A549 (cell line): ENCODE data around the gene MAP3K15. TPM values are rescaled to one million over a fixed set of nuclear protein-coding genes. Genes with fewer than 3 reads are reported as not detected.

Experiments
- ATAC-seq, 2 experiments: fragments of 200-7000 bp in 1 of 2; fragments of >200 bp in 1 of 2; cut with Nextera tagmentation in 1 of 2; cut with Tn5 transposase in 1 of 2; 3 replicates each; pipeline versions ENCODE4 v1.8.0 to v1.9.1; 2018 to 2020; ENCODE audit warnings: mild to moderate bottlenecking in 1 of 2, moderate library complexity in 1 of 2
- CTCF ChIA-PET: fragments of 300-600 bp; sonication (Branson Sonifier 250); formaldehyde crosslinking; extraction: SDS; loops from one replicate; lab custom pipeline; 2021; ENCODE audit warnings: antibody characterized with exemption, inconsistent platforms; lab: Yijun Ruan, JAX
- POLR2A ChIA-PET: fragments of 350-600 bp; formaldehyde crosslinking; extraction: SDS; loops from one replicate; lab custom pipeline; 2021; ENCODE audit warnings: antibody characterized with exemption, inconsistent platforms; lab: Yijun Ruan, JAX
- DNase-seq, 2 experiments: peaks; one replicate each; pipeline versions ENCODE4 v3.0.0 to v3.0.0-alpha.2; 2011 to 2016; ENCODE audit warnings: low read depth in 1 of 2, low spot score in 1 of 2
- FAIRE-seq: peaks from 2 replicates; lab custom pipeline; 2011; peaks lifted over from hg19 to GRCh38; lab: Jason Lieb, UNC
- H3K27ac ChIP-seq, 2 experiments: fragments of >200 bp; sonication (Bioruptor Twin); formaldehyde crosslinking; 3 replicates each; pipeline ENCODE4 v1.5.1; 2016 to 2017
- H3K4me1 ChIP-seq: fragments of >200 bp; sonication (Bioruptor Twin); formaldehyde crosslinking; 3 replicates; pipeline ENCODE4 v1.6.1; 2016
- H3K4me2 ChIP-seq: fragments of >200 bp; sonication (Bioruptor Twin); formaldehyde crosslinking; 3 replicates; pipeline ENCODE4 v1.6.1; 2016
- H3K4me3 ChIP-seq: fragments of >200 bp; sonication (Bioruptor Twin); formaldehyde crosslinking; 3 replicates; pipeline ENCODE4 v1.5.1; 2016
- H3K9me3 ChIP-seq: fragments of >200 bp; sonication (Bioruptor Twin); formaldehyde crosslinking; 3 replicates; pipeline ENCODE4 v1.6.1; 2016
- ATOH8 ChIP-seq: fragments of 250-450 bp; sonication (Bioruptor Pico); IDR thresholded peaks from 2 replicates; pipeline ENCODE4 v1.5.0; 2020; ENCODE audit warnings: low read depth, mild to moderate bottlenecking, moderate library complexity
- BCL3 ChIP-seq: fragments of >200 bp; sonication (Bioruptor Twin); formaldehyde crosslinking; IDR thresholded peaks from 3 replicates; pipeline ENCODE4 v1.6.1; 2016
- CBX2 ChIP-seq: fragments of 200-600 bp; sonication (generic); IDR thresholded peaks from 2 replicates; pipeline ENCODE4 v1.6.1; 2016; ENCODE audit warnings: low read depth, mild to moderate bottlenecking, borderline replicate concordance
- CEBPB ChIP-seq, 2 experiments: fragments of >200 bp in 1 of 2; sonication (Bioruptor Twin) in 1 of 2; formaldehyde crosslinking in 1 of 2; IDR thresholded peaks; 2 replicates each; pipeline ENCODE4 v1.6.1; 2012 to 2016
- CHD2 ChIP-seq: fragments of 150-350 bp; IDR thresholded peaks from 2 replicates; pipeline ENCODE4 v1.6.1; 2014; ENCODE audit warnings: low read length; ENCODE audit not compliant: partially characterized antibody
- E2F6 ChIP-seq: IDR thresholded peaks from 2 replicates; pipeline ENCODE4 v1.6.1; 2012; ENCODE audit warnings: low read depth, borderline replicate concordance
- EHMT2 ChIP-seq: fragments of 200-600 bp; sonication (generic); IDR thresholded peaks from 2 replicates; pipeline ENCODE4 v1.6.1; 2016; ENCODE audit warnings: antibody characterized with exemption, low read depth, mild to moderate bottlenecking, moderate library complexity
- ESRRA ChIP-seq: fragments of 150-350 bp; IDR thresholded peaks from 2 replicates; pipeline ENCODE4 v1.6.1; 2014; ENCODE audit warnings: mild to moderate bottlenecking, low read length, borderline replicate concordance
- FOSB ChIP-seq: fragments of 250-450 bp; sonication (Bioruptor Pico); IDR thresholded peaks from 2 replicates; pipeline ENCODE4 v1.5.0; 2020; ENCODE audit warnings: mild to moderate bottlenecking, moderate library complexity
- FOSL2 ChIP-seq, 2 experiments: fragments of 450-650 bp in 1 of 2; fragments of >200 bp in 1 of 2; sonication (Bioruptor Twin) in 1 of 2; formaldehyde crosslinking; IDR thresholded peaks; 2 replicates each; pipeline versions ENCODE4 v1.5.0 to v1.6.1; 2016 to 2020; ENCODE audit warnings: mild to moderate bottlenecking in 1 of 2, moderate library complexity in 1 of 2
- FOXS1 ChIP-seq: fragments of 250-450 bp; sonication (Bioruptor Pico); IDR thresholded peaks from 2 replicates; pipeline ENCODE4 v1.5.0; 2020; ENCODE audit warnings: mild to moderate bottlenecking, moderate library complexity
- HDAC2 ChIP-seq: fragments of 200-600 bp; sonication (generic); IDR thresholded peaks from 2 replicates; pipeline ENCODE4 v1.6.1; 2016
- HOXA7 ChIP-seq: fragments of 250-450 bp; sonication (Bioruptor Pico); IDR thresholded peaks from 2 replicates; pipeline ENCODE4 v1.5.0; 2020; ENCODE audit warnings: mild to moderate bottlenecking, moderate library complexity
- HOXB13 ChIP-seq: fragments of 250-450 bp; sonication (Bioruptor Pico); IDR thresholded peaks from 2 replicates; pipeline ENCODE4 v1.5.0; 2020; ENCODE audit warnings: low read depth, mild to moderate bottlenecking, moderate library complexity
- HOXB5 ChIP-seq: fragments of 250-450 bp; sonication (Bioruptor Pico); IDR thresholded peaks from 2 replicates; pipeline ENCODE4 v1.5.0; 2020; ENCODE audit warnings: mild to moderate bottlenecking, moderate library complexity
- JUN ChIP-seq, 2 experiments: fragments of >200 bp; sonication (Bioruptor Twin); formaldehyde crosslinking; IDR thresholded peaks; 2 replicates in 1 of 2; 3 replicates in 1 of 2; pipeline ENCODE4 v1.6.1; 2016 to 2017
- KDM1A ChIP-seq: fragments of 200-600 bp; sonication (generic); IDR thresholded peaks from 2 replicates; pipeline ENCODE4 v1.6.1; 2016; ENCODE audit warnings: low read depth, mild to moderate bottlenecking
- MAFK ChIP-seq: fragments of 450-650 bp; IDR thresholded peaks from 2 replicates; pipeline ENCODE4 v1.6.1; 2014; ENCODE audit not compliant: partially characterized antibody
- MYC ChIP-seq: IDR thresholded peaks from 2 replicates; pipeline ENCODE4 v1.6.1; 2012; ENCODE audit warnings: mild to moderate bottlenecking, inconsistent platforms, low read length, improper control_type of control experiment, borderline replicate concordance
- NPAS2 ChIP-seq: fragments of 250-450 bp; sonication (Bioruptor Pico); IDR thresholded peaks from 2 replicates; pipeline ENCODE4 v1.8.0; 2022; ENCODE audit warnings: mild to moderate bottlenecking, moderate library complexity, borderline replicate concordance
- PBX3 ChIP-seq: IDR thresholded peaks from 2 replicates; pipeline ENCODE4 v1.6.1; 2012
- POLR2A ChIP-seq: IDR thresholded peaks from 2 replicates; pipeline ENCODE4 v1.6.1; 2012; ENCODE audit warnings: mild to moderate bottlenecking, low read length
- POLR2AphosphoS2 ChIP-seq: conservative IDR thresholded peaks from 2 replicates; pipeline ENCODE4 v1.6.1; 2012; ENCODE audit warnings: low read length, improper control_type of control experiment, inconsistent platforms
- RARB ChIP-seq: fragments of 250-450 bp; sonication (Bioruptor Pico); IDR thresholded peaks from 2 replicates; pipeline ENCODE4 v1.8.0; 2021; ENCODE audit warnings: mild to moderate bottlenecking, moderate library complexity
- RCOR1 ChIP-seq: fragments of 150-350 bp; IDR thresholded peaks from 2 replicates; pipeline ENCODE4 v1.6.1; 2014; ENCODE audit warnings: antibody characterized with exemption, low read length, low read depth
- SMC3 ChIP-seq: fragments of >200 bp; sonication (Bioruptor Twin); formaldehyde crosslinking; IDR thresholded peaks from 3 replicates; pipeline ENCODE4 v1.6.1; 2018; ENCODE audit warnings: inconsistent platforms
- SREBF2 ChIP-seq: fragments of 450-650 bp; IDR thresholded peaks from 2 replicates; pipeline ENCODE4 v1.6.1; 2014; ENCODE audit warnings: mild to moderate bottlenecking, moderate library complexity
- TFCP2L1 ChIP-seq: fragments of 250-450 bp; sonication (Bioruptor Pico); IDR thresholded peaks from 2 replicates; pipeline ENCODE4 v1.5.0; 2021; ENCODE audit warnings: mild to moderate bottlenecking
- USF2 ChIP-seq: fragments of 450-650 bp; IDR thresholded peaks from 2 replicates; pipeline ENCODE4 v1.6.1; 2014; ENCODE audit warnings: antibody characterized with exemption
- ZSCAN20 ChIP-seq: fragments of 250-450 bp; sonication (Bioruptor Pico); IDR thresholded peaks from 2 replicates; pipeline ENCODE4 v1.8.0; 2022; ENCODE audit warnings: mild to moderate bottlenecking, moderate library complexity
- WGBS: methylation state at CpG from one replicate; pipeline ENCODE4 v1.1.6; 2017; ENCODE audit errors: missing lambda C conversion rate; 5-methylcytosine and 5-hydroxymethylcytosine counted together
- polyA plus RNA-seq, 4 experiments: library from polyadenylated mRNA; depleted of rRNA in 3 of 4; stranded (reverse); fragments of >200 nt; fragmentation: RNase III in 1 of 4; extraction: RNeasy Plus Mini Kit Qiagen cat#74134 plus additional on column Dnase treatment in 1 of 4; gene quantifications; 2 replicates in 3 of 4; 3 replicates in 1 of 4; pipeline ENCODE4 v1.2.3, GENCODE V29; 2011 to 2017
- TF ChIP-seq, protein P1 (sequence below): fragments of 250-450 bp; sonication (Bioruptor Pico); IDR thresholded peaks from 2 replicates; pipeline ENCODE4 v1.5.0; 2021; ENCODE audit warnings: mild to moderate bottlenecking, moderate library complexity, borderline replicate concordance

The MAP3K15 gene
- polyA plus RNA-seq, 2 of the 4 experiments (the other 2 are of a cell fraction): 2.3 to 5.7 TPM

DNA sequence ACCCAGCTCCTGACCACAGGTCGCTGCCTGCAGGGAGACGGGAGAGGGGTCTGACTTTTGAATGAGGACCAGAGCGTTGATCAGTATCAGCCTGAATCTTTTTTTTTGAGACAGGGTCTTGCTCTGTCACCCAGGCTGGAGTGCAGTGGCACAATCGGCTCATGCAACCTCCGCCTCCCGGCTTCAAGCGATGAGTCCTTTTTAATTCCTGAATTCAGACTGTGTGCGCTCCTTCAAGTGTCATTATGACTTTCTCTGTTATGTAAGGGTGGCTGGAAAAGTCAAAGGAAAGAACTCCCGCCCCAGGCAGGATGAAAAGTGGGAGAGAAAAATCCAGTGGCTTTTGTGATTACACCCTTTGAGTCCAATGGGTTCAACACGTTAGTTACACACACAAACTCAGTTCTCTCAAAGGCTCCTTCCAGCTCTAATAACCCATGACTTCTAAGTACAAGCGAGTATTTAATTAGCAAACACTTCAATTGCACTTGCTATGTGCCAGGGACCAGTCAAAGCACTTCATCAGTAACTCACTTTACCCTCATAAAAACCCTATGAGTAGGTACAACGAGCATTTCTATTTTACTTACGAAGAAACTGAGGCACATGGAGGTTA lies 127.1 kb downstream of the MAP3K15 start:
- no peak for DNase-seq
- ChIA-PET CTCF (interaction anchor here (0.5 to 2.4 kb wide), 3 partner anchors 16 to 93 kb away, joined by 3 to 5 read pairs (median 3); no protein-coding TSS in a partner anchor), POLR2A (no interaction called here)
- 90% methylated on average over 13 of the region's 13 CpGs for WGBS
- Histone ChIP-seq H3K27ac (no peak overlapping the region), H3K4me2 (no peak overlapping the region), H3K9me3 (no peaks in the 10 kb centered on the region), H3K4me3 (no peak overlapping the region), H3K4me1 (no peaks in the 10 kb centered on the region)
- FAIRE-seq: no peak
- TF ChIP-seq ATOH8 (CRISPR knock-in tag) (no peak), JUN (IDR thresholded peaks at IDR 0.05) (no peak), TFCP2L1 (CRISPR knock-in tag) (no peak), MYC (no peak), E2F6 (no peak), RCOR1 (no peak), CEBPB (IDR thresholded peaks at IDR 0.05) (no peak), FOSB (CRISPR knock-in tag) (no peak), MAFK (no peak), SREBF2 (no peak), SMC3 (no peak), NPAS2 (CRISPR knock-in tag) (no peak), BCL3 (no peak), ESRRA (no peak), USF2 (no peak), ZSCAN20 (CRISPR knock-in tag) (no peak), FOXS1 (CRISPR knock-in tag) (no peak), KDM1A (no peak)
- TF ChIP-seq, protein P1, sequence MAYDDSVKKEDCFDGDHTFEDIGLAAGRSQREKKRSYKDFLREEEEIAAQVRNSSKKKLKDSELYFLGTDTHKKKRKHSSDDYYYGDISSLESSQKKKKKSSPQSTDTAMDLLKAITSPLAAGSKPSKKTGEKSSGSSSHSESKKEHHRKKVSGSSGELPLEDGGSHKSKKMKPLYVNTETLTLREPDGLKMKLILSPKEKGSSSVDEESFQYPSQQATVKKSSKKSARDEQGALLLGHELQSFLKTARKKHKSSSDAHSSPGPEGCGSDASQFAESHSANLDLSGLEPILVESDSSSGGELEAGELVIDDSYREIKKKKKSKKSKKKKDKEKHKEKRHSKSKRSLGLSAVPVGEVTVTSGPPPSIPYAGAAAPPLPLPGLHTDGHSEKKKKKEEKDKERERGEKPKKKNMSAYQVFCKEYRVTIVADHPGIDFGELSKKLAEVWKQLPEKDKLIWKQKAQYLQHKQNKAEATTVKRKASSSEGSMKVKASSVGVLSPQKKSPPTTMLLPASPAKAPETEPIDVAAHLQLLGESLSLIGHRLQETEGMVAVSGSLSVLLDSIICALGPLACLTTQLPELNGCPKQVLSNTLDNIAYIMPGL (CRISPR knock-in tag): no peak
- ATAC-seq: no peak

DNA sequence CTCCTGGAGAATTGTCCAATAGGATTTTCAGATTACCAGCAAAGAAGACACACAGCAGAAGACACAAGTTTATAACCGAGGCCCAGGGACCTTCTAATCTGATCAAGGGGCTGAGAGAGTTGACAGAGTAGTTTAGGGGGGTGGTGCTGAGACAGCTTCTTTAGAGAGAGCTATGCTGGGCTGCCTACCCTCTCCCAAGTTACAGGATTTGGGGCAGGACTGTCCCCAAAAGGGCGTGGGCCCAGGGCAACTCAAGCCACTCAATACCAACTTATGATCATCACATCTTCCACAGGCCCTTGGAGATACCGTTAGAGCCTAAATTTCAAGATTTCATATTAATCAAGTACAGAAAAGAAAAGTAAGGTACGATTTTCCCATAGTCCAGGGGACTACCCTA lies 128.6 kb downstream of the MAP3K15 start:
- H3K27ac ChIP-seq: no peak overlapping the region
- WGBS: 68% methylated on average over 4 of the region's 4 CpGs
- FAIRE-seq (no peak), DNase-seq (no peak), ATAC-seq (no peak)
- ChIA-PET POLR2A (no interaction called here), CTCF (interaction anchor here (2.4 kb wide), 1 partner anchor 14 kb away, joined by 5 read pairs; no protein-coding TSS in a partner anchor)
- H3K9me3 ChIP-seq: no peaks in the 10 kb centered on the region
- no peak overlapping the region for H3K4me3 ChIP-seq
- no peak overlapping the region for H3K4me2 ChIP-seq
- H3K4me1 ChIP-seq: no peaks in the 10 kb centered on the region
- TF ChIP-seq POLR2A (no peak), HDAC2 (no peak), NPAS2 (CRISPR knock-in tag) (no peak), POLR2AphosphoS2 (no peak), KDM1A (no peak), FOSL2 (IDR thresholded peaks at IDR 0.05) (no peak), FOSL2 (CRISPR knock-in tag; IDR thresholded peaks at IDR 0.05) (no peak), MYC (no peak), TFCP2L1 (CRISPR knock-in tag) (no peak), PBX3 (no peak), RARB (CRISPR knock-in tag) (no peak), ZSCAN20 (CRISPR knock-in tag) (no peak), CHD2 (no peak), CBX2 (no peak), HOXA7 (no peak), EHMT2 (no peak), HOXB5 (CRISPR knock-in tag) (no peak), HOXB13 (no peak)
- TF ChIP-seq, all 56 proteins: peak for 0
